ENCODE results near the gene ABCD1.
"Not testable (repeated sequence)": the region's sequence is repeated elsewhere in the genome, so short reads cannot be mapped to it uniquely, and the experiment has no call there.

Gene ABCD1

GRCh38 chrX:153709726-153710674, 14.7 kb upstream of the ABCD1 start:
- no peak for DNase-seq (ENCODE audit: low spot score)

GRCh38 chrX:153714256-153714655, 10.4 kb upstream of the ABCD1 start:
- no peak for DNase-seq (ENCODE audit: low spot score)

GRCh38 chrX:153717445-153717844, 7.2 kb upstream of the ABCD1 start:
- DNase-seq (ENCODE audit: low spot score): no peak

GRCh38 chrX:153719238-153719637, 5.4 kb upstream of the ABCD1 start:
- DNase-seq (ENCODE audit: low spot score): no peak

- DNase-seq (ENCODE audit: low spot score): no peak
Measured at GRCh38 chrX:153719701-153720100, 5.0 kb upstream of the ABCD1 start.

GRCh38 chrX:153722704-153723350, 1.8 kb upstream of the ABCD1 start:
- DNase-seq (ENCODE audit: low spot score): no peak

- no peak for DNase-seq (ENCODE audit: low spot score)
Measured at GRCh38 chrX:153723351-153724251, 1.1 kb upstream of the ABCD1 start.

- DNase-seq (ENCODE audit: low spot score): no peak
Measured at GRCh38 chrX:153725039-153725831, 579 bp downstream of the ABCD1 start.

- DNase-seq (ENCODE audit: low spot score): no peak
Measured at GRCh38 chrX:153725832-153726285, 1.2 kb downstream of the ABCD1 start.

GRCh38 chrX:153726286-153727122, 1.8 kb downstream of the ABCD1 start:
- peak; percentile 37 for DNase-seq (ENCODE audit: low spot score)

- DNase-seq (ENCODE audit: low spot score): peak; percentile 83
Measured at GRCh38 chrX:153727123-153727931, 2.7 kb downstream of the ABCD1 start.

- DNase-seq (ENCODE audit: low spot score): no peak
Measured at GRCh38 chrX:153728095-153728494, 3.4 kb downstream of the ABCD1 start.

GRCh38 chrX:153728951-153729631, 4.4 kb downstream of the ABCD1 start:
- DNase-seq (ENCODE audit: low spot score): no peak

GRCh38 chrX:153730115-153730514, 5.5 kb downstream of the ABCD1 start:
- DNase-seq (ENCODE audit: low spot score): not testable (repeated sequence)

- no peak for DNase-seq (ENCODE audit: low spot score)
Measured at GRCh38 chrX:153731117-153731844, 6.6 kb downstream of the ABCD1 start.

GRCh38 chrX:153731845-153732215, 7.2 kb downstream of the ABCD1 start:
- no peak for DNase-seq (ENCODE audit: low spot score)

- no peak for DNase-seq (ENCODE audit: low spot score)
Measured at GRCh38 chrX:153732401-153732800, 7.7 kb downstream of the ABCD1 start.

- DNase-seq (ENCODE audit: low spot score): no peak
Measured at GRCh38 chrX:153733651-153734240, 9.1 kb downstream of the ABCD1 start.

Data from globus pallidus (tissue), 1 donor.